Cardiac muscle cell (in vitro differentiated cells and primary cell): ENCODE results near the gene TXNL4A. TPM values are rescaled to one million over a fixed set of nuclear protein-coding genes. Genes with fewer than 3 reads are reported as not detected.

Experiments used
- DNase-seq, 2 donors: peaks; one replicate each; pipeline versions ENCODE4 v3.0.0 to v3.0.0-alpha.2; 2010 to 2017; ENCODE audit warnings: low read depth in 1 of 2, low spot score in 1 of 2
- H3K27ac ChIP-seq: fragments of 200-600 bp; sonication (generic); 2 replicates; pipeline ENCODE4 v1.5.1; 2016
- H3K27me3 ChIP-seq: fragments of 200-600 bp; sonication (generic); 2 replicates; pipeline ENCODE4 v1.6.0; 2016; ENCODE audit warnings: control low read depth
- H3K36me3 ChIP-seq: fragments of 200-600 bp; sonication (generic); 2 replicates; pipeline ENCODE4 v1.5.1; 2016; ENCODE audit warnings: control low read depth
- H3K4me1 ChIP-seq: fragments of 200-600 bp; sonication (generic); 2 replicates; pipeline ENCODE4 v1.8.1; 2017; ENCODE audit warnings: low read depth, mild to moderate bottlenecking, mixed run types
- H3K4me3 ChIP-seq: fragments of 200-600 bp; sonication (generic); 2 replicates; pipeline ENCODE4 v1.5.1; 2016; ENCODE audit warnings: mild to moderate bottlenecking
- H3K9me3 ChIP-seq: fragments of 200-600 bp; sonication (generic); 2 replicates; pipeline ENCODE4 v1.5.1; 2017; ENCODE audit warnings: low read depth, mild to moderate bottlenecking, control low read depth
- CTCF ChIP-seq: IDR thresholded peaks from 2 replicates; pipeline ENCODE4 v1.5.1; 2012; ENCODE audit warnings: low read depth, mild to moderate bottlenecking, low read length
- polyA plus RNA-seq: library from polyadenylated mRNA; unstranded; fragments of >200 nt; fragmentation: Nextera tagmentation; extraction: Ambion mirVana; gene quantifications from 2 replicates; pipeline ENCODE4 v1.2.1, GENCODE V29; 2016
- total RNA-seq: library from RNA; depleted of rRNA; stranded (reverse); fragments of >200 nt; gene quantifications from 2 replicates; pipeline ENCODE4 v1.2.3, GENCODE V29; 2016

TXNL4A gene
- total and polyA plus RNA-seq, 2 experiments from 2014 or later = 32.2 to 318 TPM

- Histone ChIP-seq H3K27ac (no peak overlapping the region), H3K36me3 (peaks cover 19% of the 10 kb centered on the region), H3K4me3 (no peak overlapping the region), H3K9me3 (no peaks in the 10 kb centered on the region), H3K4me1 (no peaks in the 10 kb centered on the region), H3K27me3 (no peaks in the 10 kb centered on the region)
- TF ChIP-seq CTCF = no peak
- no peak for DNase-seq
These were observed 14.2 kb downstream of the TXNL4A start for GRCh38 chr18:79974025-79974654.

- Histone ChIP-seq H3K9me3 (no peaks in the 10 kb centered on the region), H3K27ac (no peak overlapping the region), H3K4me3 (no peak overlapping the region), H3K4me1 (no peaks in the 10 kb centered on the region), H3K36me3 (peaks cover 19% of the 10 kb centered on the region), H3K27me3 (no peaks in the 10 kb centered on the region)
- no peak for TF ChIP-seq CTCF
- DNase-seq = no peak
These were observed 14.8 kb downstream of the TXNL4A start for GRCh38 chr18:79973517-79973916.

GRCh38 chr18:79972720-79973119 is 15.6 kb downstream of the TXNL4A start:
- Histone ChIP-seq H3K27ac (no peak overlapping the region), H3K4me3 (no peak overlapping the region), H3K27me3 (no peaks in the 10 kb centered on the region), H3K36me3 (peaks cover 19% of the 10 kb centered on the region), H3K9me3 (no peaks in the 10 kb centered on the region), H3K4me1 (no peaks in the 10 kb centered on the region)
- no peak for DNase-seq
- TF ChIP-seq CTCF = no peak

GRCh38 chr18:79971986-79972385 is 16.4 kb downstream of the TXNL4A start:
- Histone ChIP-seq H3K9me3 (no peaks in the 10 kb centered on the region), H3K27ac (no peak overlapping the region), H3K36me3 (peaks cover 19% of the 10 kb centered on the region), H3K4me3 (no peak overlapping the region), H3K4me1 (no peaks in the 10 kb centered on the region), H3K27me3 (no peaks in the 10 kb centered on the region)
- DNase-seq = no peak
- TF ChIP-seq CTCF = no peak

GRCh38 chr18:79971211-79971952 is 17.0 kb downstream of the TXNL4A start:
- Histone ChIP-seq H3K4me3 (no peak overlapping the region), H3K27ac (no peak overlapping the region), H3K36me3 (peaks cover 19% of the 10 kb centered on the region), H3K27me3 (no peaks in the 10 kb centered on the region), H3K9me3 (no peaks in the 10 kb centered on the region), H3K4me1 (no peaks in the 10 kb centered on the region)
- TF ChIP-seq CTCF = no peak
- DNase-seq = no peak
